ENCODE results near the gene SUSD1.

The SUSD1 gene

DNA sequence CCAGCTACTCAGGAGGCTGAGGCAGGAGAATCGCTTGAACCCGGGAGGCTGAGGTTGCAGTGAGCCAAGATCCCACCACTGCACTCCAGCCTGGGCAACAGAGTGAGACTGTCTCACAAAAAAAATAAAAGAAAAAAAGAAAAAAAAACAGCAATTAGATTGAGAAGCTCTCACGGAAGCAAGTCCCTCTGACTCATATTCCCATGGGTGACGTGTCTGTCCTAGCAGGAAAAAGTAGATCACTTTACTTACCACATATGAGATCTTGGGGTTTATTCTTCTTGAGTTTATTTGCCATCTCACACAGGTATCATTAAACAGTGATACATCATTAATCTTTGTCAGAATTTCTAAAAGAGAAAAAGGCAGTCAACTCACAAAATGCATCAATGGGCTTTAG is 62.6 kb downstream of the SUSD1 start (continued):
- TF ChIP-seq PATZ1 (CRISPR knock-in tag; IDR thresholded peaks at IDR 0.05; ENCODE audit: borderline replicate concordance) (no peak), ZNF70 (CRISPR knock-in tag; IDR thresholded peaks at IDR 0.05) (no peak), ARNTL (CRISPR knock-in tag; IDR thresholded peaks at IDR 0.05; ENCODE audit: borderline replicate concordance, low read depth) (no peak)

GRCh38 chr9:112111461-112111860 is 63.6 kb downstream of the SUSD1 start:
- no peak for ATAC-seq
- TF ChIP-seq ZNF565 (CRISPR knock-in tag; conservative IDR thresholded peaks at IDR 0.05; ENCODE audit: low read depth) (no peak), SNAI2 (CRISPR knock-in tag; IDR thresholded peaks at IDR 0.05) (no peak)

GRCh38 chr9:112110777-112111113 is 64.4 kb downstream of the SUSD1 start:
- TF ChIP-seq ZNF565 (CRISPR knock-in tag; conservative IDR thresholded peaks at IDR 0.05; ENCODE audit: low read depth), result no peak
- no peak for TF ChIP-seq OSR1 (CRISPR knock-in tag; IDR thresholded peaks at IDR 0.05)
- no peak for TF ChIP-seq GLIS3 (CRISPR knock-in tag; IDR thresholded peaks at IDR 0.05)
- TF ChIP-seq BACH2 (CRISPR knock-in tag; IDR thresholded peaks at IDR 0.05; ENCODE audit: borderline replicate concordance), result no peak
- TF ChIP-seq CSRNP3 (CRISPR knock-in tag; IDR thresholded peaks at IDR 0.05), result no peak
- no peak for TF ChIP-seq ZNF70 (CRISPR knock-in tag; IDR thresholded peaks at IDR 0.05)
- no peak for TF ChIP-seq ISL1 (CRISPR knock-in tag; IDR thresholded peaks at IDR 0.05)
- TF ChIP-seq TCF4 (CRISPR knock-in tag; IDR thresholded peaks at IDR 0.05; ENCODE audit: borderline replicate concordance), result no peak
- TF ChIP-seq TOX (CRISPR knock-in tag; IDR thresholded peaks at IDR 0.05; ENCODE audit: borderline replicate concordance), result no peak
- TF ChIP-seq, protein P1, sequence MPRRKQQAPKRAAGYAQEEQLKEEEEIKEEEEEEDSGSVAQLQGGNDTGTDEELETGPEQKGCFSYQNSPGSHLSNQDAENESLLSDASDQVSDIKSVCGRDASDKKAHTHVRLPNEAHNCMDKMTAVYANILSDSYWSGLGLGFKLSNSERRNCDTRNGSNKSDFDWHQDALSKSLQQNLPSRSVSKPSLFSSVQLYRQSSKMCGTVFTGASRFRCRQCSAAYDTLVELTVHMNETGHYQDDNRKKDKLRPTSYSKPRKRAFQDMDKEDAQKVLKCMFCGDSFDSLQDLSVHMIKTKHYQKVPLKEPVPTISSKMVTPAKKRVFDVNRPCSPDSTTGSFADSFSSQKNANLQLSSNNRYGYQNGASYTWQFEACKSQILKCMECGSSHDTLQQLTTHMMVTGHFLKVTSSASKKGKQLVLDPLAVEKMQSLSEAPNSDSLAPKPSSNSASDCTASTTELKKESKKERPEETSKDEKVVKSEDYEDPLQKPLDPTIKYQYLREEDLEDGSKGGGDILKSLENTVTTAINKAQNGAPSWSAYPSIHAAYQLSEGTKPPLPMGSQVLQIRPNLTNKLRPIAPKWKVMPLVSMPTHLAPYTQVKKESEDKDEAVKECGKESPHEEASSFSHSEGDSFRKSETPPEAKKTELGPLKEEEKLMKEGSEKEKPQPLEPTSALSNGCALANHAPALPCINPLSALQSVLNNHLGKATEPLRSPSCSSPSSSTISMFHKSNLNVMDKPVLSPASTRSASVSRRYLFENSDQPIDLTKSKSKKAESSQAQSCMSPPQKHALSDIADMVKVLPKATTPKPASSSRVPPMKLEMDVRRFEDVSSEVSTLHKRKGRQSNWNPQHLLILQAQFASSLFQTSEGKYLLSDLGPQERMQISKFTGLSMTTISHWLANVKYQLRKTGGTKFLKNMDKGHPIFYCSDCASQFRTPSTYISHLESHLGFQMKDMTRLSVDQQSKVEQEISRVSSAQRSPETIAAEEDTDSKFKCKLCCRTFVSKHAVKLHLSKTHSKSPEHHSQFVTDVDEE (CRISPR knock-in tag; IDR thresholded peaks at IDR 0.05), result no peak
- TF ChIP-seq PPARA (CRISPR knock-in tag; IDR thresholded peaks at IDR 0.05; ENCODE audit: borderline replicate concordance), result no peak
- TF ChIP-seq, protein P2, sequence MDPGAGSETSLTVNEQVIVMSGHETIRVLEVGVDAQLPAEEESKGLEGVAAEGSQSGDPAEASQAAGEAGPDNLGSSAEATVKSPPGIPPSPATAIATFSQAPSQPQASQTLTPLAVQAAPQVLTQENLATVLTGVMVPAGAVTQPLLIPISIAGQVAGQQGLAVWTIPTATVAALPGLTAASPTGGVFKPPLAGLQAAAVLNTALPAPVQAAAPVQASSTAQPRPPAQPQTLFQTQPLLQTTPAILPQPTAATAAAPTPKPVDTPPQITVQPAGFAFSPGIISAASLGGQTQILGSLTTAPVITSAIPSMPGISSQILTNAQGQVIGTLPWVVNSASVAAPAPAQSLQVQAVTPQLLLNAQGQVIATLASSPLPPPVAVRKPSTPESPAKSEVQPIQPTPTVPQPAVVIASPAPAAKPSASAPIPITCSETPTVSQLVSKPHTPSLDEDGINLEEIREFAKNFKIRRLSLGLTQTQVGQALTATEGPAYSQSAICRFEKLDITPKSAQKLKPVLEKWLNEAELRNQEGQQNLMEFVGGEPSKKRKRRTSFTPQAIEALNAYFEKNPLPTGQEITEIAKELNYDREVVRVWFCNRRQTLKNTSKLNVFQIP (CRISPR knock-in tag; IDR thresholded peaks at IDR 0.05; ENCODE audit: borderline replicate concordance, low read depth), result no peak
- TF ChIP-seq, protein P3, sequence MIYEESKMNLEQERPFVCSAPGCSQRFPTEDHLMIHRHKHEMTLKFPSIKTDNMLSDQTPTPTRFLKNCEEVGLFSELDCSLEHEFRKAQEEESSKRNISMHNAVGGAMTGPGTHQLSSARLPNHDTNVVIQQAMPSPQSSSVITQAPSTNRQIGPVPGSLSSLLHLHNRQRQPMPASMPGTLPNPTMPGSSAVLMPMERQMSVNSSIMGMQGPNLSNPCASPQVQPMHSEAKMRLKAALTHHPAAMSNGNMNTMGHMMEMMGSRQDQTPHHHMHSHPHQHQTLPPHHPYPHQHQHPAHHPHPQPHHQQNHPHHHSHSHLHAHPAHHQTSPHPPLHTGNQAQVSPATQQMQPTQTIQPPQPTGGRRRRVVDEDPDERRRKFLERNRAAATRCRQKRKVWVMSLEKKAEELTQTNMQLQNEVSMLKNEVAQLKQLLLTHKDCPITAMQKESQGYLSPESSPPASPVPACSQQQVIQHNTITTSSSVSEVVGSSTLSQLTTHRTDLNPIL (CRISPR knock-in tag; IDR thresholded peaks at IDR 0.05; ENCODE audit: low read depth), result no peak
- TF ChIP-seq SNAI2 (CRISPR knock-in tag; IDR thresholded peaks at IDR 0.05), result no peak
- no peak for TF ChIP-seq ZNF8 (CRISPR knock-in tag; IDR thresholded peaks at IDR 0.05)
- TF ChIP-seq ZC3H10 (CRISPR knock-in tag; IDR thresholded peaks at IDR 0.05), result no peak
- no peak for ATAC-seq

- TF ChIP-seq ISL1 (CRISPR knock-in tag; IDR thresholded peaks at IDR 0.05) (no peak), ZC3H10 (CRISPR knock-in tag; IDR thresholded peaks at IDR 0.05) (no peak), GLIS3 (CRISPR knock-in tag; IDR thresholded peaks at IDR 0.05) (no peak), CSDC2 (CRISPR knock-in tag; IDR thresholded peaks at IDR 0.05) (no peak), ZFP3 (CRISPR knock-in tag; IDR thresholded peaks at IDR 0.05) (no peak), TCF4 (CRISPR knock-in tag; IDR thresholded peaks at IDR 0.05; ENCODE audit: borderline replicate concordance) (no peak), TOX (CRISPR knock-in tag; IDR thresholded peaks at IDR 0.05; ENCODE audit: borderline replicate concordance) (no peak), ESRRG (CRISPR knock-in tag; IDR thresholded peaks at IDR 0.05) (no peak), PATZ1 (CRISPR knock-in tag; IDR thresholded peaks at IDR 0.05; ENCODE audit: borderline replicate concordance) (no peak), SNAI2 (CRISPR knock-in tag; IDR thresholded peaks at IDR 0.05) (no peak), ARNTL (CRISPR knock-in tag; IDR thresholded peaks at IDR 0.05; ENCODE audit: borderline replicate concordance, low read depth) (no peak), ZNF70 (CRISPR knock-in tag; IDR thresholded peaks at IDR 0.05) (no peak)
- ATAC-seq, result no peak
Observed at GRCh38 chr9:112110094-112110776, 64.9 kb downstream of the SUSD1 start.
